HEK293T (cell line): ENCODE data around the gene GRPEL2.

Source experiments
- ARNT ChIP-seq: fragments of 450-650 bp; IDR thresholded peaks from 2 replicates; pipeline ENCODE4 v1.6.1; 2017; ENCODE audit warnings: mild to moderate bottlenecking
- BHLHE40 ChIP-seq: fragments of 450-650 bp; IDR thresholded peaks from 2 replicates; pipeline ENCODE4 v1.6.1; 2016; ENCODE audit warnings: mild to moderate bottlenecking, moderate library complexity, borderline replicate concordance

- no peak for TF ChIP-seq ARNT
- no peak for TF ChIP-seq BHLHE40
Observed at GRCh38 chr5:149304195-149305078, 40.9 kb upstream of the GRPEL2 start.
